Neural cell (in vitro differentiated cells): ENCODE data around the gene FGR.

ENCODE experiments used
- EZH2 ChIP-seq: fragments of 200-600, 300-800 bp; shearing (Covaris generic), sonication (generic); IDR thresholded peaks from 2 replicates; pipeline ENCODE4 v1.6.1; 2014; ENCODE audit warnings: antibody characterized with exemption, low read length, borderline replicate concordance, mild to moderate bottlenecking; ENCODE audit not compliant: insufficient read depth, poor library complexity, severe bottlenecking
- POLR2AphosphoS5 ChIP-seq: IDR thresholded peaks from 2 replicates; pipeline ENCODE4 v1.6.1; 2012
- TF ChIP-seq, protein P1 (sequence below): fragments of 450-650 bp; IDR thresholded peaks from 2 replicates; pipeline ENCODE4 v1.5.1; 2014; ENCODE audit warnings: antibody characterized with exemption, mild to moderate bottlenecking, moderate library complexity; ENCODE audit not compliant: poor library complexity, severe bottlenecking

DNA sequence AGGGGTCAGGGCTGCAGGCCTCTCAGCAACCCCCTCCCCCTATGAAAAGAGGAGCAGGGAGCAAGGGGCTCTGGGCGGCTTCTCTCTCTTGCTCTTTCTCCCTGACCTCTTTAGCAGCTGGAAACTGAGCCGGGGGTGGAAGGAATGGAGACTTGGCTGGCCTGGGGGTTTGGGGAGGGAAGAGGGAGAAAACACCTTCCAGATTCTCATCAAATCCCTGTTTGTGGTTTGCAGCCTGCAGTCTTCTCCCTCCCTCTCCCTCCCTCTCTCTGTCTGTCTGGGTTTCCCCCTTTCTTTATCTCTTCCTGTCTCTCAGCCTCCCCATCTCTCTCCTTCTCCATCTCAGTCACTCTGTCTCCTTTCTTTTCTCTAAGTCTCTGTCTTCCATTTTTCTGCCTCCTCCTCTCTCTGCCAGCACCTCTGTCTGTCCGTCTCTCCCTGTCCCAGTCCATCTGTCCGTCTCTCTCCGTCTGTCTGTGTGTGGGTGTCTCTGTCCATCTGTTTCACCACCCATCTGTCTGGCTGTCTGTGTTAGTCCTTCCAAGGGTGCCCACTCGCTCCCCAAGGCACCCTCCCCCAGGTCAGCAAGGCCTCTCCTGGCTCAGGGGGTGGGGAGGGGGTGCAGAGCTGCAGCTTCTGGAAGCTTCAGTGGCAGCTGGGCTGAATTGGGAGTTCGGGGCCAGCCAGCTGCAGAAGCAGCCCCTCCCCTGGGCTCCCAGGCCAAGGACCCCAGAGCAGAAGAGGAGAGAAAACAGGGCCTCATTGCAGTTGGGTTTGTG is 37.3 kb downstream of the FGR start:
- TF ChIP-seq, protein P1, sequence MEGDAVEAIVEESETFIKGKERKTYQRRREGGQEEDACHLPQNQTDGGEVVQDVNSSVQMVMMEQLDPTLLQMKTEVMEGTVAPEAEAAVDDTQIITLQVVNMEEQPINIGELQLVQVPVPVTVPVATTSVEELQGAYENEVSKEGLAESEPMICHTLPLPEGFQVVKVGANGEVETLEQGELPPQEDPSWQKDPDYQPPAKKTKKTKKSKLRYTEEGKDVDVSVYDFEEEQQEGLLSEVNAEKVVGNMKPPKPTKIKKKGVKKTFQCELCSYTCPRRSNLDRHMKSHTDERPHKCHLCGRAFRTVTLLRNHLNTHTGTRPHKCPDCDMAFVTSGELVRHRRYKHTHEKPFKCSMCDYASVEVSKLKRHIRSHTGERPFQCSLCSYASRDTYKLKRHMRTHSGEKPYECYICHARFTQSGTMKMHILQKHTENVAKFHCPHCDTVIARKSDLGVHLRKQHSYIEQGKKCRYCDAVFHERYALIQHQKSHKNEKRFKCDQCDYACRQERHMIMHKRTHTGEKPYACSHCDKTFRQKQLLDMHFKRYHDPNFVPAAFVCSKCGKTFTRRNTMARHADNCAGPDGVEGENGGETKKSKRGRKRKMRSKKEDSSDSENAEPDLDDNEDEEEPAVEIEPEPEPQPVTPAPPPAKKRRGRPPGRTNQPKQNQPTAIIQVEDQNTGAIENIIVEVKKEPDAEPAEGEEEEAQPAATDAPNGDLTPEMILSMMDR, result no peak
- TF ChIP-seq POLR2AphosphoS5 (no peak), EZH2 (no peak)
